Esophagus mucosa (tissue), 1 donor: ENCODE measurements around the gene CEBPG. TPM values are rescaled to one million over a fixed set of nuclear protein-coding genes. Genes with fewer than 3 reads are reported as not detected.
A peak's percentile ranks its signal among the peaks of the same experiment; 100 is the strongest.

ENCODE experiments used
- ATAC-seq: fragments of 200-7000 bp; cut with Tn5 transposase; one replicate; pipeline ENCODE4 v1.9.1; 2020
- total RNA-seq: library from RNA; stranded (reverse); gene quantifications from one replicate; pipeline ENCODE4 v1.2.4, GENCODE V29; 2023
- donor health status: DM: yes; HTN: yes; CAD: no.

CEBPG gene
- total RNA-seq, 1 donor from 2014 or later = 26.5 TPM

DNA sequence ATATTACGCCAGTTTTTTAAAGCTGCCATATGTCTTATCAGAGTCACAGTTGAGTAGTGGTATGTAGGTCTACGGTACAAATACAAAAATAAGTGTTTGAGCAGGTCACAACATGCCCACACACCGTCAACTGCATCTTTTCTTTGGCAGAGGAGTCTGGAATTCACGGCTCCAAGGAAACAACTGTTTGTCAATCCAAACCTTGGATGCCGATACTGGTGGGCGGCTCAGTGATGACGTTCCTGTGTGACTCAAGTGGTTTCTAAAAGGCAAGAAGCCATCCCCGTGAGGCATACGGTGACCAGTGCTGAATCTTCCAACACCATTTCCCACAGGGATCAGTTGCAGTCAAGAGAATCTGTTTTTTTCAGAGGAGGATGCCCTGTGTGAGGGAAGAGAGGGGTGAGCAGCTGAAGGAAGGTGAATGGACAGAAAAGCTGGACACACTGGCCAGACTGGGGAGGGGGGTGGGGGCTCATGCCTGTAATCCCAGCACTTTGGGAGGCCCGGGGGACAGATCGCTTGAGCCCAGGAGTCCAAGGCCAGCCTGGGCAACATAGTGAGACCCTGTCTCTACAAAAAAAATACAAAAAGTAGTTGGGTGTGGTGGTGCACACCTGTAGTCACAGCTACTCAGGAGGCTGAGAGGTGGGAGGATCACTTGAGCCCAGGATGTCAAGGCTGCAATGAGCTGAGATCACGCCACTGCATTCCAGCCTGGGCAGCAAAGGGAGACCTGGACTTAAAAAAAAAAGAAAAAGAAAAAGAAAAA lies 22.8 kb upstream of the CEBPG start:
- ATAC-seq = peak; percentile 76

DNA sequence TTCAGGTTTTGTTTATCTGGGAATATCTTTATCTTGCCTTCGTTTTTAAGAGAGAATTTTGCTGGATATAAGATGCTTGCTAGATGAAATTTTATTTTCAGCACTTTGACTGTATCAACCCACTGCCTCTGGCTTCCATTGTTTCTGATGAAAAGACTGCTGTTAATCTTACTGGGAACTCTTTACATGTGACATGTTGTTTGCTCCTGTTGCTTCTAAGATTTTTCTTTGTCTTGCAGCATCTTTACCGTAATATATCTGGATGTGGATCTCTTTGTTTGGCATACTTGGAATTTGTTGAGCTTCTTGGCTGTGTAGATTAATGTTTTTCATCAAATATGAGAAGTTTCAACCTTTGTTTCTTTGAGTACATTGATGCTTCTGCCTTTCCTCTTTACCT lies 18.0 kb upstream of the CEBPG start:
- no peak for ATAC-seq

DNA sequence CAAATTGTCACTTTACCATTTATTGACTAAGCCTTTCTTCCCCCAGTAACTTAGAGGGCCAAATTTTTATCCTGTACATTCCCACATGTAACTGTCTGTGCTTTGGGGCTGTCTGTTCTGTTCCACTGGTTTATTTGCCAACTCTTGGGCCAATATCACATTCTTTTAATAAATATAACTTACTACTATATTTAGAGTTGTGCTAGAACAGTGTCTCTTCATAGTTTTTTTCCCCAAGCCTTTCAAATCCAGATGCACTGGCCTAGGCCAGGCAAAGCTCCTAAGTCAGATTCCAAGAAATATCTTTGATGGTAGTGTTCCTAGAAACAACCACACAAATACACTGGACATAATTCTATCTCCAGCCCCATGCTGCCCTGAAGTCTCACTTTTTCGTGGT lies 16.0 kb upstream of the CEBPG start:
- no peak for ATAC-seq

DNA sequence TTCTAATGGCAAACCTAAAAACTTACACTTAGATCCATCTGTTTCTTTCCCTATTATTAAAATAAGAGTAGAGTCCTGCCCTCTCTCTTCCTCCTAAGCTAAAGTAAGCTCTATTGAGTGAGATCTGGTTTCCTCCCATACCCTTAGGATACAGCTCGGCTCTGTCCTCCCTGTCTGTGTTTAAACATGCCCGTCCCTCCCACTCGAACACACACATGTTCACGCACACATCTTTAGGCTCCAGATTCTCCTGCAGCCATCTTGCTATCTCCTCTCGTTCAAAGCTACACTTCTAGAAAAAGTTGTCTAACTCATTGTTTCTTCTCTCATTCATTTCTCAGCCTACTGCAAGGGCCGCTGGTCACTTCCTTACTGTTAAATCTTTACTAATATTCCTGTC lies 15.1 kb upstream of the CEBPG start:
- peak; percentile 87 for ATAC-seq

DNA sequence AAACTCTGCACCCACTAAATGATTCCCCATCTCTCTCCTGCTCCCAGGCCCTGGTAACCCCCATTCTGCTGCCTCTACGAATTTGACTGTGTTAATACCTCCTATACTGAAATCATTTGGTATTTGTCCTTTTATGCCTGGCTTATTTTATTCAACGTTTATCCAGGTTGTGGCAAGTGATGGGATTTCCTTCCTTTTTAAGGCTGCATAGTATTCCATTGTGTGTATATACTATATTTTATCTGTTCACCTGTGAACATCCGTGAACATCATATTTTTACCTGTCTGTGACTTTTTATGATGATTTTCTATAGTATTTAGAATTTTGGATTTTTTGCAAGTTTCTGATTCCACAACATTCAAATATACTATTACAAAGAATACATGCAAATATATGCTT lies 13.9 kb upstream of the CEBPG start:
- no peak for ATAC-seq

DNA sequence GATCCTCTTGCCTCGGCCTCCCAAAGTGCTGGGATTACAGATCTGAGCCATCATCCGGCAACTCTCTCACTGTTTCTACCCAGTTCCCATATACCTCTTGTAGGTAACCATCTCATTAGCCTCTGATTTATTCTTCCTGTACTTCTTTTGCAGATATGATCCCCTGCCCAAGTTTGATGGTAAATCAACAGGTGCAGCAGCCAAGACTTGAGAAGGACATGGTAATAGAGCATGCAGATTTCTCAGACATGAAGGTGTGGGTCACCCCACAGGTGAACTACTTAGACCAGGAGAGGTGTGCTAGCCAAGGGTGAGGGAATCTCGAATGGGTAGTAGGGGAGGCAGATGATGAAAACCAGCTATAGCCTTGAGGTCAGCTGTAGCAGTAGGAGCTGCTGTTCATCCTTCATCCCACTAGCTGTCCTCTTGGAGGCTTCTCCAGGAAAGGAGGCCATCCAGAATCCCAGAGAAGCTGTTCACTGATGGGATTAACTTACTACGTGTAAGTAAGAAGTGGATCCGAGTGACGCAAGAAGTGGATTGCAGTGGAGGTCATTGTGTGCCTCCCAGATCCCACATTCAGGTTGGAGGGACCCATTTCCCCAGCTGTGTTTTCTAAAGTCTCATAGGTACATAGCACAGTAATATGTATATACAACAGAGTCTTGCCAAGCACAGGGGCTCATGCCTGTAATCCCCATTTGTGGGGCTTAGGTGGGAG lies 10.8 kb upstream of the CEBPG start:
- ATAC-seq = no peak

DNA sequence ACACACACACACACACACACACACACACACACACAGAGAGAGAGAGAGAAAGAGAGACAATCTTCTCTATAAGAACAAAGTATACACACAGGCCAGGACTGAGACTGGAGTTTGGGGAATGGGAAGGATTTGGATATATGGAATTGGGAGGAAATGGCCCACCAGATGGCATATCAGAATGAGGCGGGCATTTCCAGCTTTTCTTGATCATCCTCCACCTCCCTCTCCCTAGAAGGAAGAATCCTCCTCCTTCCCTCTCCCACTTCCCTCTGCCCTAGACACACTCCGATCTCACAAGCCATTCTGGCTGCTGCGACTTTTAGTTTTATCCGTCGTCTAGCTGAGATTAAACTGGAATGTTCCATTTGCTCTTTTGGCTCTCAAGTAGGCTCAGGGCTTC lies 10.0 kb upstream of the CEBPG start:
- ATAC-seq = no peak

DNA sequence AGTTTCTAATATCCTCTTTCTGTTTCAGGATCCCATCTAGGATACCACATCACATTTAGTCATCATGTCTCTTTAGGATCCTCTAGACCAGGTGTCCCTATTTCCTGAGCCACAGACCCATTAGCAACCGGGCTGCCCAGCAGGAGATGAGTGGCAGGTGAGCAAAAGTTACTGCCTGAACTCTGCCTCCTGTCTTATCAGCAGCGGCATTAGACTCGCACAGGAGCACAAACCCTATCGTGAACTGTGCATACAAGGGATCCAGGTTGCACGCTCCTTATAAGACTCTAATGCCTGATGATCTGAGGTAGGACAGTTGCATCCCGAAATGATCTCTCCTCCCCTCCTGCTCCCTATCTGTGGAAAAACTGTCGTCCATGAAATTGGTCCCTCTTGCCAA lies 7.8 kb upstream of the CEBPG start:
- ATAC-seq = no peak

DNA sequence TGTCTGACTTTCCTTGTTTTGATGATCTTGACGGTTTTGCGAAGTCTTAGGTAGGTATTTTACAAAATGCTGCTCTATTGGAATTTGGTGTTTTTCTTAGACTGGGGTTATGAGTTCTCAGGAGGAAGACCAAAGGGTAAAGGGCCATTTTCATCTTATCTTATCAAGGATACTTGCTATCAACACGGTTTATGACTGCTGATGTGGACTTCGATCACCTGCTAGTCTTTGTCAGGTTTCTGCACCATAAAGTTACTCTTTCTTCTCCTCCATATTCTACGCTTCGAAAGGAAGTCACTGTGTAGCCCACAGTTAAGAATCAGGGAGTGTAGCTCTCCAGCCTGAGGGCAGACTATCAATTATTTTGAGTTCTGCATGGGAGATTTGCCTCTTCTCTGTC lies 7.4 kb upstream of the CEBPG start:
- no peak for ATAC-seq

DNA sequence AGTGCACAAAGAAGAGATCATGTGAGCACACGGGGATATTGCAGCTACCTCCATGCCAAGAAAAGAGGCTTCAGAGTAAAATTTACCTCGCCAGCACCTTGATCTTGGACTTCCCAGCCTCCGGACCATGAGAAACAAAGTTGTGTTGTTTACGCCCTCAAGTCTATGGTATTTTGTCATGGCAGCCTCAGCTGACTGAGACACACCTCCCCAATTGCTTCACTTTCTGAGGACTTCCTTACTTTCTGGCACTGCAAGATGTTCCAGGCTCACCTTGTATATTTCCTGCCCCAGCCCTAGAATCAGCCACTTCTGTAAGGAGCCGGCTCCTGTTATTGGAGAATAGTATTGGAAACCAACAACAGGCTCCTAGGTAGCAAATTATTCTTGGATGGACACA lies 6.6 kb upstream of the CEBPG start:
- no peak for ATAC-seq

DNA sequence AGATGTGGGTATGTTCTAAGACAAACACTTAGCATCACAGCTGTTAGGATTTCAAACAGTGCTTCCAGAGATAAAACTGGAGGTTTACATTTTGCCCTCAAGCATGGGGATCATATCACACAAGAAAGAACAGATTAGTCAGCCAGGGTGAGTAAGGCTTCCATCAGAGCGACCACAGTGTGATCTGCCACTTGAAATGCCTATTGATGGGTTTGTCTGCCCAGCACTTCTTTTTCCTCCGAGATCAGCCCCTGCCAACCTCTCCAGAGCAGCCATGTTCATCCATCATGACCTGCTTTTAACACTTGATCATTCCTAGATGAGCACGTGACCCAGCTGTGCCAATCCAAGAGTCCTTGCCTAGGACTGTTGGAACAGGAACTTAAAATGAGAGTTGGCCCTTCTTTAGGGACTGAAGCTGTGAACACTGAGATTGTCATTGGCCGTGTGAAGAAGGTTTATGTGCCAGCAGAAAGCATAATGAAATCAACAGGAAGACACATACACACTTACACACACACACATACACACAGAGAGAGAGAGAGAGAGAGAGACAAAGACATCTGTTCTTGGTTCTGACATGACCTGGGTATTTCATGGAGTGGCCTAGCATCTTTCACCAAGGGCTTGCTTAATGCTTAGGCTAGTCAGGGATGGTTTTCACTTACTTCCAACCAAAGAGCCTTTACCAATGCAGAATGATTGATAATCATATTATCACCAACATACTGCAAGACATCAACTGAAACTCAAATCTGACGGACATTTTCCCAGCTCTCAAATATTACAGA lies 5.2 kb upstream of the CEBPG start:
- ATAC-seq = peak; percentile 29

DNA sequence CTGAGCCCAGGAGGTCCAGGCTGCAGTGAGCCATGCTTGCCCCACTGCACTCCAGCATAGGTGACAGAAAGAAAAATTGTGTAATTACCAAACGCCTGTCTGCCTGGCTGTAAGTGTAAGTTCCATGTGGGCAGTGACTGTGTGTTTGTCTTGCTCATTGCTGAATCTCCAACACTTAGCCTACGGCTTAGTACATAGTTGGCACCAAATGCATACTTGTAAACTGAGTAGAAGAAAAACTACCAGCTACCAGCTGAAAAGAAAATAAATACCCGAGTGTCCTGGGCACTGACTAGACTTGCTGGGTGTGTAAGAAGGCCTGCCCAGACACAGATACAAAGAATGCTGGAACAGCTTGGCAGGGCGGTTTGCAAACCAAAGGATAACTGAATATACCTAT lies 2.7 kb upstream of the CEBPG start:
- peak; percentile 72 for ATAC-seq

DNA sequence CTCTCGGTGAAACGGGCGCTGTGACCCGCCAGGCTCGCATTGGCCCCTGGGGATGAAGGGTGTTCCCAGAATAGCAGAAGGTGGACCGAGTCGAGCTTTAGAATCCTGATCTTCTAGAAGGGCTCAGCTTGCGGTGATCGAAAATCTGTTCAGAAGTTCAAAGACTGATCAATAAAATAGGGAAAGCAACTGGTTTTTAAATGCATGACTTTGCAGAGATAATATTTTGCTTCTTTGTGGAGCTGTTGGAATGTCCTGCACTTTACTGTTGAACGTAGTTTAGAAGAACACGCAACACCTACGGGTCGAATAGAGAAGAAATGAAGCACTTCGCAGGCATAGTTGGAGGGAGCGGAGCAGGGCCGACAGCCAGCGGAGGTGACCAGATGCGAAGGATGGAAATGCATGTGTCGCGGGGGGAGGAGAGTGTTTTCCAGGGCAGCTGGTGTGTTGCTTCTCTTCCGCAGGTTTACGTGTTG lies 766 bp downstream of the CEBPG start:
- no peak for ATAC-seq

DNA sequence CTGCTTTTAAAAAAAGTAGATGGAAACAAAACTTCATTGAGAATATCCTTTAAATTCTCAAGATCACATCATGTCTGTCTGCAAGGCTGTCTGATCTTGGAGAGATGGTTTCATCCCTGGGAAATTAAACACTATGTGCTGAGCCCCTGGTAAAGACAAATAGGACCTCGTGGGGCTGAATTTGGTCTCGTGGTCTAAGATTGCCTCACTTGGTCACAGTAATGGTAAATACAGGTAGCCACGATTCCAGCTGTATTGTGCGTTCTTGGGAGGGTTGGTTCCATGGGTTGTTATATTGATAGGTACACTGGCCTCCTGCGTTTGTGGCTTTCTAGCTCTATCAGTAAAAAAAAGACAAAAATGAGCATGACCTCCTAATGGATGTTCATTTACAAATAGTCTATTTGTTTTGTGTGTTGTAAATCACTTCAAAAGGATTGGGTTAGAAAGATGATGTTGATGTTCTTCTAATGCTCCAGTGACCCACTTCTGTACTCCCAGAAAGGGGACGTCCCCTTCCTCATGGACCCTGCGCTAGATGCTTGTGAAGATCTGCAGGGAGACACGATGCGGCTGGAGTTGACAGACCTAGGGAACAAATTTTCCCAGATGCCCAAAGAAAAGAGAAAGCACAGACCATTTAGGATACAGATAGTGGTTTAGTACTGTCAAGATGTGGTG lies 1.8 kb downstream of the CEBPG start:
- ATAC-seq = no peak

DNA sequence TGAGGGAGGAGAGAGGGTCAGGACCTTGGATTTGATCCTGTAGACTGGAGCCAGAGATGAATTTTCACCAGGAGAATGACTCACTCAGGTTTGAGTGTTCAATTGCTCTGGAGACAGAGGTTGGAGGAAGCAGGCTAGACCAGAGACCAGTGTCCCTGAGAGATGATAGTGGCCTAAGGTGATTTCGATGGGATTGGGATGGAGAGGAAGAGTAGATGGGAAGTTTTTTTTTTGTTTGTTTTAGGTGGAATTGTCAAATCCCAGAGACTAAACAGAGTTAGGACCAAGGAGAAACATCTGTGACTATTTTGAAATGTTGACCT lies 2.3 kb downstream of the CEBPG start:
- ATAC-seq = no peak

DNA sequence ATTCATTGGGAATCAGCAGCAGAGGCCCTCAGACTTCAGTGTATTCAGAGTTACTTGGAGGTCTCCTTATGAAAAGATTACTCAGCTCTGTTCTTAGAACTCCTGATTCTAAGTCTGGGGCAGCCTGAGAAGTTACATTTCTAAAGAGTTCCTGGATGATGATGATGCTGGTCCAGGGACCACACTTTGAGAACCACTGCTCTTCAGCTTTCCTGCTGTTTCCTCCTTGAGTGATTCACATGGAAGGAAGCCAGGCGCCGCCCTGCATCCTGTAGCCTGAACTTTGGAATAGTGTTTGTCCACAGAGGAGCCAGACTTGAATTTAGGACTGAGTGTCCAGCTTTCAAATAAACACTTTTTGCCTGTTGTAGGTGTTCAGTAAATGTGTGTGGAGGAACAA lies 2.9 kb downstream of the CEBPG start:
- ATAC-seq = peak; percentile 28

DNA sequence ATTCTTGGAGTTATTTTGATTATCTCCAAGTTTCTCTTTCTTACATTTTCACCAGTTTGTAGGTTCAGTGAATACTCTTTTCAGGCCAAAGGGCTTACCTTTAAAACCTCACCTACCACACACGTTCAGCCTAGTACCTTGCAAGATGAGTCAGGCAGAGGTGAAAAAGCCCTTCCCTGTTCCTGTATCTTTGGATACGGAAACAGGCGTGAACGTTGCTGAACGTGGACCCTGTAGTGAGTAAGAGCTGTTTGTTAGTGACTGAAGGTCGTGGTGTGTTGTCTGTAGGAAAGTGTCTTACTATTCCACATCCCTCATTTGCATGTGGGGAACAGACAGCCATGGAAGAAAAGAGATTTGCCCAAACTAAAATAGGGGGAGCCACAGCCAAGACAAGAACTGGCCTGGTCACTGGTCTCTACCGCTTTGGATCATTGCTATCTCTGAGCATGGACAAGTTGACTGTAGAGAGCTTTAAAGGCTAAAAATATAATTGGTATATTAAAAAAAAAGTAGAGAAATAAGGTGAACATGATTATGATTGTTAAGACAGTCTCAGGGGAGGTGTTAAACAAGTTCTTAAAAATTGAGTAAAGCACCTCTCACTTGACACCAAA lies 3.5 kb downstream of the CEBPG start:
- peak; percentile 81 for ATAC-seq

DNA sequence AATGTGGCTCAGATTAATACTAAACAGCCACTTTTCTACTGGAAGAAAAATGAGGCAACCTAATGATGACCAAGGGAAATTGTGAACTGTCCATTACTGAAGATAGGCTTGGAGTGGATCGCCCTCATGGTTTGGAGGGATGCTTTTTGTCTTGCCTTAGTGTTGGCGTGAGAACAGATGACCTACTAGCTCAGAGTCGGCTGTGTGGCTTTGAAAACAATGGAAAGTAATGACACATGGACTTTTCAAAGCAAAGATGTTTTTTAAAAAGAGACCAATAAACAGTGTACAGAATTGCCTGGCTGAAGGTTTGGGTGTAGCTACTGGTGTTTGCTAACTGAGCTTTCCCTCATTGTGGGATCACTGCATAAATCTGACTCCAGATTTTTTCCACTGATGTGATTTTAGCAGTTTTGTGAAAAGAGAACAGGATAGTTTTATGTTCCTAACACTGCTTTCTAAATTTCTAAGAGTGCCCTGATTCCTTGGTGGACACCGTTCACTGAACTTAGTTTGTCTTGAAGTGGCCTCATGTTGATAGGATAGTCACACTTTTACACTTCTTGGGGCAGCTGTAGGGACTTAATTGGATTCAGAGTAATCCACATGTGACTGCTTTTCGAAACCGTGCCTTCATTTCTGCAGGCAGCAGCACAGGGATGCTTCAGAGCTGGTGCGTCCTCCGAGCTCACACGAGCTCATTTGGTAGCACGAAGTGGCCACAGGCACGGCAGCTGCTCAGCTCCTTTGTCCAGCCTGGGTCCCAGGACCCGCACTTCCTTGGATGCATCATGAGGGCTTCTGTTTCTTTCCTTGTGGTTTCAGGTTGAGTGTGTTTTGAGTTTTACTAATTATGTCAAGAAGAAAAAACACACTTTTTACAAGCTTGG lies 4.3 kb downstream of the CEBPG start:
- no peak for ATAC-seq

DNA sequence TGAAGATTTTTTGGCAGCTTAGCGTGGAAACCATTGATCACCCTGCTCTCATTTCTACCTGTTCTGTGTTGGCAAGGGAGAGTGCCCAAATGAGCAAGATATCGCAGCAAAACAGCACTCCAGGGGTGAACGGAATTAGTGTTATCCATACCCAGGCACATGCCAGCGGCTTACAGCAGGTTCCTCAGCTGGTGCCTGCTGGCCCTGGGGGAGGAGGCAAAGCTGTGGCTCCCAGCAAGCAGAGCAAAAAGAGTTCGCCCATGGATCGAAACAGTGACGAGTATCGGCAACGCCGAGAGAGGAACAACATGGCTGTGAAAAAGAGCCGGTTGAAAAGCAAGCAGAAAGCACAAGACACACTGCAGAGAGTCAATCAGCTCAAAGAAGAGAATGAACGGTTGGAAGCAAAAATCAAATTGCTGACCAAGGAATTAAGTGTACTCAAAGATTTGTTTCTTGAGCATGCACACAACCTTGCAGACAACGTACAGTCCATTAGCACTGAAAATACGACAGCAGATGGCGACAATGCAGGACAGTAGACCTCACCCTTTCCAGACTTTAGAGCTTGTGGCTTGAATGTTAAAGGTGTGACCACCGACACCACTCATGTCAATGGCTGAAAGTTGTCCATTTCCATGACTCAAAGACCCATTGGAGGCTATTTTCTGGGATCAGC lies 5.8 kb downstream of the CEBPG start:
- ATAC-seq = no peak

DNA sequence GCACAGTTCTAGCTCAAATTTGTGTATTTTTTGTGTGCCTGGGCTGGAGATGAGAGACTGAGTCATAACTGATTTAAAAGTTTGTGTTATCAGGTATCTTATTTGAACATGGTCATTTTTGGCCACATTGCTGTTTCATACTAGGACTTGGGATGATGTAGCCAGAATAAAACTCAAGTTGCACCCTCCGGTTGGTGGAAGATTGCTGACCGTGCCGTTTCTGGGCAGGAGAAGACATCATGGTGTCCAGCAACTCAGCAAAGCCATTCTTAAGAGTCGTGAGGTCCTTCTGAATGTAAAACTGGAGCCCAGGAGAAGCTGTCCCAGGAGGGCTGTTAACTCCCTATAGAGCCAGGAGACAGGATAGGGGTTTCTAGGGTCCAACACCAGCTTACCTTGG lies 7.6 kb downstream of the CEBPG start:
- ATAC-seq = no peak

DNA sequence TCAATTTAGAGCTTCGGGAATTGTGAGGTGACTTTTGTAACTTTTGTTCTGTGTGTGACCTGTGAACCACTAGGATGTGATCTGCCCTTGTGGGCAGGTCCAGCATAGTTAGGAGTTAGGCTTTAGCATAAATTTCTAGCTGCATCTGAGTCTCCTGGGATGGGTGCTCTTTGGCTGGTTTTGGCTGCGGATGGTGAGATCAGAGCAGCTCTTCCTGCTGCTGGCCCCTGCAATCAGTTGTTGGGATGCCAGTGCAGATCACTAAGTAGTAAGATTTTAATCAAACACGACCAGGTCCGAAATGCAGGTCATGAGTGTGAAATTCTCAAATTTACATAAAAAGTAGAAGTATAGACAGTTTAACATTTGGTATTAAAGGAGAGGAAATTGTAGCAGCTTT lies 8.5 kb downstream of the CEBPG start:
- ATAC-seq = no peak
